A673 (cell line): ENCODE measurements around the gene PPM1K. TPM values are rescaled to one million over a fixed set of nuclear protein-coding genes. Genes with fewer than 3 reads are reported as not detected.

ENCODE experiments used
- BruUV-seq: library from RNA; stranded (reverse); fragments of 400-500 nt; replicated peaks from 2 replicates; lab custom pipeline; 2021; lab: Mats Ljungman, UMichigan
- CTCF ChIA-PET: fragments of 300-600 bp; sonication (Branson Sonifier 250); formaldehyde crosslinking; loops from one replicate; lab custom pipeline; 2022; ENCODE audit warnings: antibody characterized with exemption; lab: Charles Lee
- POLR2A ChIA-PET: fragments of 300-600 bp; sonication (Branson Sonifier 250); formaldehyde crosslinking; loops from one replicate; lab custom pipeline; 2022; ENCODE audit warnings: antibody characterized with exemption; ENCODE audit not compliant: low non-redundant PET; lab: Charles Lee
- DNase-seq: peaks from one replicate; pipeline ENCODE4 v3.0.0-alpha.2; 2015; ENCODE audit warnings: low spot score
- H3K27ac ChIP-seq: fragments of 200-600 bp; sonication (generic); 2 replicates; pipeline ENCODE4 v1.5.1; 2016; ENCODE audit warnings: mixed run types, low read depth, mild to moderate bottlenecking, mixed read lengths, antibody characterized with exemption, low read length; ENCODE audit not compliant: poor library complexity, severe bottlenecking
- H3K27me3 ChIP-seq: fragments of 200-600 bp; sonication (generic); replicated peaks from 2 replicates; pipeline ENCODE4 v1.6.1; 2017; ENCODE audit warnings: mixed run types, low read depth, mild to moderate bottlenecking, mixed read lengths, antibody characterized with exemption, low read length; ENCODE audit not compliant: insufficient read depth, poor library complexity
- H3K36me3 ChIP-seq: fragments of 200-600 bp; sonication (generic); 2 replicates; pipeline ENCODE4 v1.6.1; 2016; ENCODE audit warnings: mixed run types, mild to moderate bottlenecking, mixed read lengths, antibody characterized with exemption, low read length; ENCODE audit not compliant: insufficient read depth, poor library complexity, severe bottlenecking
- H3K4me1 ChIP-seq: fragments of 200-600 bp; sonication (generic); 2 replicates; pipeline ENCODE4 v1.6.1; 2017; ENCODE audit warnings: mixed run types, mild to moderate bottlenecking, mixed read lengths, antibody characterized with exemption, low read length; ENCODE audit not compliant: insufficient read depth, poor library complexity, severe bottlenecking
- H3K4me3 ChIP-seq: fragments of 200-600 bp; sonication (generic); 2 replicates; pipeline ENCODE4 v1.5.1; 2016; ENCODE audit warnings: low read depth, mixed run types, mild to moderate bottlenecking, mixed read lengths, low read length; ENCODE audit not compliant: poor library complexity, severe bottlenecking
- H3K9me3 ChIP-seq: fragments of 200-600 bp; sonication (generic); 2 replicates; pipeline ENCODE4 v1.6.1; 2016; ENCODE audit warnings: mixed run types, low read depth, mild to moderate bottlenecking, mixed read lengths, antibody characterized with exemption, low read length; ENCODE audit not compliant: poor library complexity, severe bottlenecking
- CTCF ChIP-seq: fragments of 300-800, 200-600 bp; sonication (generic); conservative IDR thresholded peaks from 2 replicates; pipeline ENCODE4 v1.5.1; 2017; ENCODE audit warnings: low read depth, mild to moderate bottlenecking, antibody characterized with exemption, low read length, moderate library complexity, mixed read lengths
- EZH2 ChIP-seq: fragments of 200-600 bp; sonication (generic); IDR thresholded peaks from 2 replicates; pipeline ENCODE4 v1.6.1; 2017; ENCODE audit warnings: borderline replicate concordance, low read depth, mild to moderate bottlenecking, mixed read lengths, antibody characterized with exemption, low read length; ENCODE audit not compliant: poor library complexity, severe bottlenecking
- intact Hi-C: fragments of 100-400 bp; cut with micrococcal nuclease; formaldehyde crosslinking; loops from one replicate; pipeline ENCODE4 v1.10.0; 2022; ENCODE audit not compliant: unreplicated experiment
- total RNA-seq: library from RNA; stranded (reverse); gene quantifications from 2 replicates; pipeline ENCODE4 v1.2.3, GENCODE V29; 2021

Gene PPM1K
- total RNA-seq, 1 experiment from 2014 or later, result 2.7 TPM

GRCh38 chr4:88212253-88212561 lies 72.2 kb downstream of the PPM1K start:
- ChIA-PET POLR2A (no interaction called here), CTCF (interaction anchor here (0.6 to 1.1 kb wide), 3 partner anchors 49 to 359 kb away, joined by 8 to 9 read pairs (median 8); no protein-coding TSS in a partner anchor)
- BruUV-seq, result no TSS peak
- Histone ChIP-seq H3K36me3 (no peaks in the 10 kb centered on the region), H3K4me3 (no peak overlapping the region), H3K27ac (no peak overlapping the region), H3K9me3 (no peaks in the 10 kb centered on the region), H3K4me1 (no peaks in the 10 kb centered on the region), H3K27me3 (no peaks in the 10 kb centered on the region)
- intact Hi-C loops, result loop anchor here (2.0 to 10.0 kb wide), 4 partner anchors 175 to 537 kb away; no protein-coding TSS in a partner anchor
- TF ChIP-seq EZH2 (no peak), CTCF (no peak; the same call in 1 of the 2 replicates)
- DNase-seq, result no peak

- intact Hi-C loops, result loop anchor here (2.0 to 10.0 kb wide), 4 partner anchors 175 to 537 kb away; no protein-coding TSS in a partner anchor
- H3K9me3 ChIP-seq, result no peaks in the 10 kb centered on the region
- no peaks in the 10 kb centered on the region for H3K27me3 ChIP-seq
- H3K36me3 ChIP-seq, result no peaks in the 10 kb centered on the region
- no peak for TF ChIP-seq EZH2
- TF ChIP-seq CTCF, result peak; percentile 56
- BruUV-seq, result no TSS peak
- H3K4me3 ChIP-seq, result no peak overlapping the region
- DNase-seq, result peak; percentile 40
- POLR2A ChIA-PET, result no interaction called here
- no peak overlapping the region for H3K27ac ChIP-seq
- no peaks in the 10 kb centered on the region for H3K4me1 ChIP-seq
- CTCF ChIA-PET, result interaction anchor here (0.6 to 1.1 kb wide), 4 partner anchors 50 to 359 kb away, joined by 3 to 9 read pairs (median 8); no protein-coding TSS in a partner anchor
Observed at GRCh38 chr4:88211473-88212252, 72.7 kb downstream of the PPM1K start.

DNA sequence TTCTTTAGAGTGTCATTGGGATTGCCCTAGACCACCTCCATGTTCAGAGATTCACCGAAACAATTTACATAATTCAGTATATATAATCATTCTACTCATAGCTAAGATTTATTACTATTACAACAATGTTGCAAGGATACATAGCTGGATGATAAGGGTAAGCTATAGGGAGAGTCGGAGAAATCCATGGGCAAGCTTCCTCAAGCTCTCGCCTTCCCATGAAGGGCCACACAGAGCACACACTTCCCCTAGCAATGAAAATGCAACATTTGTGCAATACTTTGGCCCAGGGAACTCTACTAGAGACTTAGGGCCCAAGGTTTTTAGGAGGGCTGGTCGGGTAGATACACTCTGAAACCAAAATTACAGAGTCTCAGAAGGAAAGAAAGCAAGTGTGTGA lies 76.2 kb downstream of the PPM1K start:
- no peak for DNase-seq
- no peaks in the 10 kb centered on the region for H3K36me3 ChIP-seq
- H3K27me3 ChIP-seq, result no peaks in the 10 kb centered on the region
- TF ChIP-seq EZH2, result no peak
- TF ChIP-seq CTCF, result no peak
- intact Hi-C loops, result no loop called here
- no peaks in the 10 kb centered on the region for H3K9me3 ChIP-seq
- no peak overlapping the region for H3K27ac ChIP-seq
- POLR2A ChIA-PET, result no interaction called here
- BruUV-seq, result no TSS peak
- H3K4me3 ChIP-seq, result no peak overlapping the region
- CTCF ChIA-PET, result no interaction called here
- no peaks in the 10 kb centered on the region for H3K4me1 ChIP-seq

Other genes with a start within 250 kb of the PPM1K start
- not detected in 2 replicates for gene ABCG2, start 125.9 kb downstream of the PPM1K start, total RNA-seq
- gene HERC6, start 94.3 kb upstream of the PPM1K start, total RNA-seq, result 0.26 and 0.32 TPM in 2 replicates
- 0.54 and 1.2 TPM in 2 replicates for gene HERC5, start 172.6 kb upstream of the PPM1K start, total RNA-seq
- 38.8 and 41.2 TPM in 2 replicates for gene PYURF, start 239.2 kb upstream of the PPM1K start, total RNA-seq